Upper lobe of left lung (tissue), 6 donors: ENCODE measurements around the gene EVI5L. TPM values are rescaled to one million over a fixed set of nuclear protein-coding genes. Genes with fewer than 3 reads are reported as not detected.

ENCODE experiments used
- ATAC-seq, 2 donors: fragments of 200-7000 bp; cut with Tn5 transposase; one replicate each; pipeline ENCODE4 v1.9.1; 2022; ENCODE audit warnings: mild to moderate bottlenecking in 2 of 2, moderate library complexity in 2 of 2; ENCODE audit not compliant: low FRiP score in 2 of 2
- DNase-seq, 2 donors: peaks; one replicate each; pipeline ENCODE4 v3.0.0-alpha.2; 2019 to 2020
- H3K27ac ChIP-seq, 4 donors: fragments of 200-600 bp; sonication (generic); one replicate each; pipeline ENCODE4 v1.5.1; 2016 to 2019
- H3K27me3 ChIP-seq, 4 donors: fragments of 200-600 bp; sonication (generic); one replicate each; pipeline ENCODE4 v1.5.1; 2017 to 2019
- H3K36me3 ChIP-seq, 4 donors: fragments of 200-600 bp; sonication (generic); one replicate each; pipeline ENCODE4 v1.5.1; 2016 to 2019
- H3K4me1 ChIP-seq, 4 donors: fragments of 200-600 bp; sonication (generic); one replicate each; pipeline ENCODE4 v1.5.1; 2018 to 2019
- H3K4me3 ChIP-seq, 4 donors: fragments of 200-600 bp; sonication (generic); one replicate each; pipeline ENCODE4 v1.5.1; 2017 to 2019; ENCODE audit warnings: mild to moderate bottlenecking in 2 of 4, moderate library complexity in 1 of 4
- H3K9me3 ChIP-seq, 4 donors: fragments of 200-600 bp; sonication (generic); one replicate each; pipeline ENCODE4 v1.5.1; 2018 to 2019
- EP300 ChIP-seq, 4 donors: sonication (generic); formaldehyde crosslinking; IDR thresholded peaks; one replicate each; pipeline ENCODE4 v1.5.1; 2017; ENCODE audit warnings: antibody characterized with exemption in 4 of 4, control low read depth in 2 of 4
- POLR2A ChIP-seq, 4 donors: fragments of 450-650 bp; IDR thresholded peaks; one replicate each; pipeline ENCODE4 v1.5.1; 2016 to 2017; ENCODE audit warnings: antibody characterized with exemption in 4 of 4, mild to moderate bottlenecking in 2 of 4
- POLR2AphosphoS5 ChIP-seq, 2 donors: sonication (generic); formaldehyde crosslinking; IDR thresholded peaks; one replicate each; pipeline ENCODE4 v1.5.1; 2017; ENCODE audit warnings: antibody characterized with exemption in 2 of 2
- WGBS, 2 donors: methylation state at CpG; one replicate each; pipeline ENCODE4 v1.1.5; 2017 to 2018; 5-methylcytosine and 5-hydroxymethylcytosine counted together
- total RNA-seq, 6 donors: library from RNA; depleted of rRNA in 4 of 6; stranded (reverse); fragments of >200 nt in 4 of 6; gene quantifications; one replicate each; pipeline versions ENCODE4 v1.1.0 to v1.2.1, GENCODE V29; 2016 to 2021
- TF ChIP-seq, protein P1 (sequence below), 6 experiments: fragments of 450-650 bp in 4 of 6; fragments of 200-600 bp in 2 of 6; sonication (generic) in 2 of 6; IDR thresholded peaks; one replicate each; pipeline ENCODE4 v1.5.1; 2016 to 2019; ENCODE audit warnings: antibody characterized with exemption in 6 of 6
- donor health status: DM: no; HTN: no; CAD: no; lungs with moderate emphysema.
- donor health status: DM: no; HTN: yes; CAD: no; lungs with severe emphysema.

EVI5L gene
- total RNA-seq, 6 donors from 2014 or later = 12.0 to 24.1 (median 15.6) TPM

DNA sequence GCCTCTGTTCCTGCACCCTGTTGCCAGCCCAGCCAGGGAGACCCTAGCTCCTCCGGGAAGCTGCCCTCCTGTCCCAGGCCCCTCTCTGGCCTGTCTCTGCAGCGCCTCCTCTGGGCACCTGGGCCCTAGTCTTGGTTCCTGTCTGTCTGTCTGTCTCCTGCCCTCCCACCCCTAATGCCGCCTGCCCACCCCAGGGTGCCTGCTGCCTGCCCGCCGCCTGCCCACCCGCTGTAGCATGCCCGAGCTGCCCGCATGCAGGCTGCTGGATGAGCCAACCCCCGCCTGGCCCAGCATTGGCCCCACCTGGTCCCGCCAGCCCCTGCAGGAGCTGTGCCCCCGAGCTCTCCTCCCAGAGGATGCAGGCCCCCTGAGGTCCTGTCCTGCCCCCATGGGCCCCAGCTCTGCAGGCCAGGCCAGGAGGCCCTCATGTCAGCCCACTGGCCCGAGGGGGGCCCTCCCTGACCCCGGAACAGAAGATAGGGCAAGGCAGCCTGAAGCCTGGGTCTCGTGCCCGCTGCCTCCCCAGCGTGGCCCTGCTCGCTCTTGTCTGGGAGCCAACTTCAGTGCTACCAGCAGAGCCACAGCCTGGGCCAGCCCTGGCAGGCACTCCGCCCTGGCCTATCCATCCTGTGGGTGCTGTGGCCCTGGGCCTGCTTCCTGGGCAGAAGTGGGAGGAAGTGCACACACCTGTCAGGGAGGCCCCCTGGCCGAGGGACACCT is 78.9 kb downstream of the EVI5L start:
- ATAC-seq = no peak
- no peaks in the 10 kb centered on the region for H3K27me3 ChIP-seq
- no peak for TF ChIP-seq POLR2A (IDR thresholded peaks at IDR 0.05)
- no peak overlapping the region for H3K27ac ChIP-seq
- H3K36me3 ChIP-seq = peaks cover 26 to 63% (median 55%) of the 10 kb centered on the region in 4 donors
- no peak overlapping the region for H3K4me3 ChIP-seq
- H3K4me1 ChIP-seq = peaks cover 19 to 33% (median 24%) of the 10 kb centered on the region in 4 donors
- peak in 1 of 2 donors; percentile 75 for DNase-seq
- no peaks in the 10 kb centered on the region for H3K9me3 ChIP-seq
- WGBS, 2 donors = 93 to 96% methylated on average over 11 to 16 of the region's 19 CpGs

DNA sequence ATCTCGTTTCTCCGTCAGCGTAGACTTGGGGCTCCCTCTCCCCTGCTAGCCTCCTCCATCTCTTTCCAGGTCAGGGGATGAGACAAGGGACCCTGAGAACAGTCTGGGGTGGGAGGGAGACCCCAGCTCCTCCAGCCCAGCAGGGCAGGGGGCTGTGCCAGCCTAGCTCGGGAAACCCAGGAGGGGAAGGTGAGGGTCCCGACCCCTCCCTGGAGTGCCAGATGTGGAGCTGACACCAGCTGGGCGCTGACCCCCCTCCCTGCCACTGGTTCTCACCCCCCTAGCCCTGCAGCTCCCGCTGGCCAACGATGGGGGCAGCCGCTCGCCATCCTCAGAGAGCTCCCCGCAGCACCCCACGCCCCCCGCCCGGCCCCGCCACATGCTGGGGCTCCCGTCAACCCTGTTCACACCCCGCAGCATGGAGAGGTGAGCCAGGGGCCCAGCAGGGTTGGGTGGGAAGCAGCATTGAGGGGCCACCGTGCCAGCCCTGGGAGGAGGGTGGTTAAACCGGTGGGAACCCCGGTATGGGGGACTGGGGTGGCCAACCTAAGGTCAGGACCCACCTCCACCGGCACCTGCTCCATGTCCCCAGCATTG is 79.6 kb downstream of the EVI5L start:
- Histone ChIP-seq H3K36me3 (peaks cover 26 to 63% (median 55%) of the 10 kb centered on the region in 4 donors), H3K9me3 (no peaks in the 10 kb centered on the region), H3K27ac (no peak overlapping the region), H3K27me3 (no peaks in the 10 kb centered on the region), H3K4me1 (peaks cover 16 to 29% (median 21%) of the 10 kb centered on the region in 4 donors), H3K4me3 (no peak overlapping the region)
- DNase-seq = peak in 1 of 2 donors; percentile 81
- WGBS, 2 donors = 89 to 91% methylated on average over 7 to 11 of the region's 21 CpGs
- no peak for TF ChIP-seq EP300 (IDR thresholded peaks at IDR 0.05)
- no peak for ATAC-seq

DNA sequence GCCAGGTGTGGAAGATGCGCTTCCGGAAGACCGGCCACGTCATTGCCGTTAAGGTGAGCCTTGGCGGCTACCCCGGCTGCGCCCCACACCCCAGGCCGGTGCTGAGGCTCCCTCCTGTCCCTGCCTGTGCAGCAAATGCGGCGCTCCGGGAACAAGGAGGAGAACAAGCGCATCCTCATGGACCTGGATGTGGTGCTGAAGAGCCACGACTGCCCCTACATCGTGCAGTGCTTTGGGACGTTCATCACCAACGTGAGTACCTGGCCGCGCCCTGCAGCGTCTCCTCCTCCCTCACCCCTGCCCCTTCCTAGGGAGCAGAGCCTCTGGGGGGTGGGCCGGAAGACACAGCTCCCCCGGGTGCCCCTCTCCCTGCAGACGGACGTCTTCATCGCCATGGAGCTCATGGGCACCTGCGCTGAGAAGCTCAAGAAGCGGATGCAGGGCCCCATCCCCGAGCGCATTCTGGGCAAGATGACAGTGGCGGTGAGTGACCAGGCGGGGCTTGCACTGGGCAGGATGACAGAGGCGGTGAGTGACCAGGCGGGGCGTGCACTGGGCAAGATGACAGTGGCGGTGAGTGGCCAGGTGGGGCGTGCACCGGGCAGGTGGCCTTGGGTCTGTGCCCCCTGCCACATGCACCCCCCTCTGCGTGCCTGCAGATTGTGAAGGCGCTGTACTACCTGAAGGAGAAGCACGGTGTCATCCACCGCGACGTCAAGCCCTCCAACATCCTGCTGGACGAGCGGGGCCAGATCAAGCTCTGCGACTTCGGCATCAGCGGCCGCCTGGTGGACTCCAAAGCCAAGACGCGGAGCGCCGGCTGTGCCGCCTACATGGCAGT is 80.5 kb downstream of the EVI5L start:
- TF ChIP-seq POLR2A (IDR thresholded peaks at IDR 0.05) = no peak
- TF ChIP-seq, protein P1, sequence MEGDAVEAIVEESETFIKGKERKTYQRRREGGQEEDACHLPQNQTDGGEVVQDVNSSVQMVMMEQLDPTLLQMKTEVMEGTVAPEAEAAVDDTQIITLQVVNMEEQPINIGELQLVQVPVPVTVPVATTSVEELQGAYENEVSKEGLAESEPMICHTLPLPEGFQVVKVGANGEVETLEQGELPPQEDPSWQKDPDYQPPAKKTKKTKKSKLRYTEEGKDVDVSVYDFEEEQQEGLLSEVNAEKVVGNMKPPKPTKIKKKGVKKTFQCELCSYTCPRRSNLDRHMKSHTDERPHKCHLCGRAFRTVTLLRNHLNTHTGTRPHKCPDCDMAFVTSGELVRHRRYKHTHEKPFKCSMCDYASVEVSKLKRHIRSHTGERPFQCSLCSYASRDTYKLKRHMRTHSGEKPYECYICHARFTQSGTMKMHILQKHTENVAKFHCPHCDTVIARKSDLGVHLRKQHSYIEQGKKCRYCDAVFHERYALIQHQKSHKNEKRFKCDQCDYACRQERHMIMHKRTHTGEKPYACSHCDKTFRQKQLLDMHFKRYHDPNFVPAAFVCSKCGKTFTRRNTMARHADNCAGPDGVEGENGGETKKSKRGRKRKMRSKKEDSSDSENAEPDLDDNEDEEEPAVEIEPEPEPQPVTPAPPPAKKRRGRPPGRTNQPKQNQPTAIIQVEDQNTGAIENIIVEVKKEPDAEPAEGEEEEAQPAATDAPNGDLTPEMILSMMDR (IDR thresholded peaks at IDR 0.05) = no peak
- TF ChIP-seq POLR2AphosphoS5 (IDR thresholded peaks at IDR 0.05) = no peak
- TF ChIP-seq EP300 (IDR thresholded peaks at IDR 0.05) = no peak
- DNase-seq (peak in 1 of 2 donors; percentile 75), ATAC-seq (no peak)
- Histone ChIP-seq H3K4me1 (peaks cover 6 to 23% (median 13%) of the 10 kb centered on the region in 4 donors), H3K36me3 (peaks cover 26 to 59% (median 55%) of the 10 kb centered on the region in 4 donors), H3K27ac (no peak overlapping the region), H3K27me3 (peaks cover 0 to 5% (median under 1%) of the 10 kb centered on the region in 4 donors), H3K9me3 (no peaks in the 10 kb centered on the region), H3K4me3 (no peak overlapping the region)
- WGBS, 2 donors = 94 to 97% methylated on average over 29 to 36 of the region's 54 CpGs

DNA sequence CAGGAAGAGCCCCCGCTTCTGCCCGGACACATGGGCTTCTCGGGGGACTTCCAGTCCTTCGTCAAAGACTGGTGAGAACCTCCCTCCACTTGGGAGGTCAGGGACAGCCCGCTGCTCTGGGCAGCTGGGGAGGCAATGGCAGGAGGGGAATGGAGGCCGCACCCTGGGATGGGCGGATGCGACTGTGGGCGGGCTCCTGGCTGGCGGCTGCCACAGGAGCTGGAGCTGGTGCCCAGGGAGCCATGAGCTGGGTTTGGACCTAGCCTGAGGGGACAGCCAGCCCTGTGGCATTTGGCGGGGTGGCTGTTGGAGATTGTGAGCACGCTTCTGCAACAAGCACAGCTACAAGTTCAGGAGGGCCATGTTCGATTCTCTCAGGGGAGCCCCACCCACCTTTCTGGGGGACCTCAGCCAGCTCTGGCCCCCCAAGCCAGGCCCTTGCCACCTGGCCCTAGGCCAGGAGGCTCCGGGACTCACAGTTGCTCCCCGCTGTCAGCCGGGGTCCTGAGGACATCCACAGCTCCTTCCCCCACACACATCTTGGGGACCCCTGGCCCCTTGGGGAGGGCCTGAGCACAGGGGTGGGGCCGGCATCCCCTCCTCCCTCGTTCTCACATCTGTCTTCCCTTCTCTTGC is 81.6 kb downstream of the EVI5L start:
- H3K4me3 ChIP-seq = no peak overlapping the region
- DNase-seq (peak in 1 of 2 donors; percentile 70), ATAC-seq (no peak)
- no peaks in the 10 kb centered on the region for H3K9me3 ChIP-seq
- 87 to 93% methylated on average over 3 to 17 of the region's 18 CpGs for WGBS, 2 donors
- TF ChIP-seq POLR2A (IDR thresholded peaks at IDR 0.05) (no peak), POLR2AphosphoS5 (IDR thresholded peaks at IDR 0.05) (no peak), EP300 (IDR thresholded peaks at IDR 0.05) (no peak)
- TF ChIP-seq, protein P1 (IDR thresholded peaks at IDR 0.05) = no peak
- H3K4me1 ChIP-seq = peaks cover 8 to 23% (median 15%) of the 10 kb centered on the region in 4 donors
- H3K36me3 ChIP-seq = peaks cover 26 to 49% (median 46%) of the 10 kb centered on the region in 4 donors
- peaks cover 0 to 16% (median 10%) of the 10 kb centered on the region in 4 donors for H3K27me3 ChIP-seq
- H3K27ac ChIP-seq = no peak overlapping the region

- Histone ChIP-seq H3K27ac (no peak overlapping the region), H3K27me3 (peaks cover 0 to 22% (median 15%) of the 10 kb centered on the region in 4 donors), H3K4me3 (no peak overlapping the region), H3K9me3 (no peaks in the 10 kb centered on the region), H3K36me3 (peaks cover 26 to 47% (median 45%) of the 10 kb centered on the region in 4 donors), H3K4me1 (peaks cover 12 to 23% (median 19%) of the 10 kb centered on the region in 4 donors)
- no peak for TF ChIP-seq POLR2A (IDR thresholded peaks at IDR 0.05)
- TF ChIP-seq, protein P1 (IDR thresholded peaks at IDR 0.05) = no peak
- no peak for TF ChIP-seq EP300 (IDR thresholded peaks at IDR 0.05)
- no peak for TF ChIP-seq POLR2AphosphoS5 (IDR thresholded peaks at IDR 0.05)
- WGBS, 2 donors = 95 to 97% methylated on average over 11 to 24 of the region's 31 CpGs
- DNase-seq = peak in 1 of 2 donors; percentile 77
- ATAC-seq = no peak
Measured at GRCh38 chr19:7912144-7912696, 82.2 kb downstream of the EVI5L start.
